MCF 10A (cell line): ENCODE measurements around the gene PSMG3. TPM values are rescaled to one million over a fixed set of nuclear protein-coding genes. Genes with fewer than 3 reads are reported as not detected.
A peak's percentile ranks its signal among the peaks of the same experiment; 100 is the strongest.

Experiments
- BruUV-seq: library from RNA; stranded (reverse); fragments of 400-500 nt; replicated peaks from 2 replicates; lab custom pipeline; 2021; lab: Mats Ljungman, UMichigan
- CTCF ChIA-PET: fragments of 300-600 bp; sonication (Branson Sonifier 250); formaldehyde crosslinking; extraction: SDS; loops from one replicate; lab custom pipeline; 2021; ENCODE audit warnings: antibody characterized with exemption, inconsistent platforms; lab: Yijun Ruan, JAX
- POLR2A ChIA-PET: fragments of 300-600, 350-650 bp; sonication (Branson Sonifier 250); formaldehyde crosslinking; extraction: SDS; loops from one replicate; lab custom pipeline; 2020; ENCODE audit warnings: antibody characterized with exemption, inconsistent platforms; lab: Yijun Ruan, JAX
- DNase-seq: peaks from one replicate; pipeline ENCODE4 v3.0.0-alpha.2; 2018; ENCODE audit not compliant: unreplicated experiment
- H3K27ac Mint-ChIP-seq: one replicate; pipeline ENCODE4 v1.8.0; 2022; ENCODE audit warnings: mild to moderate bottlenecking, low read depth, mixed read lengths; ENCODE audit not compliant: unreplicated experiment
- H3K27me3 Mint-ChIP-seq: one replicate; pipeline ENCODE4 v1.8.0; 2022; ENCODE audit warnings: mixed read lengths; ENCODE audit not compliant: insufficient read depth, unreplicated experiment
- H3K36me3 Mint-ChIP-seq: one replicate; pipeline ENCODE4 v1.8.0; 2022; ENCODE audit warnings: mild to moderate bottlenecking, moderate library complexity, mixed read lengths; ENCODE audit not compliant: insufficient read depth, unreplicated experiment
- H3K4me1 Mint-ChIP-seq: one replicate; pipeline ENCODE4 v1.8.0; 2022; ENCODE audit warnings: mixed read lengths; ENCODE audit not compliant: insufficient read depth, unreplicated experiment
- H3K4me3 Mint-ChIP-seq: one replicate; pipeline ENCODE4 v1.8.0; 2022; ENCODE audit warnings: mild to moderate bottlenecking, moderate library complexity, mixed read lengths; ENCODE audit not compliant: unreplicated experiment
- H3K9me3 Mint-ChIP-seq: one replicate; pipeline ENCODE4 v1.8.0; 2022; ENCODE audit warnings: mixed read lengths; ENCODE audit not compliant: unreplicated experiment
- CTCF ChIP-seq: fragments of 200-600 bp; IDR thresholded peaks from one replicate; pipeline ENCODE4 v1.8.0; 2022; ENCODE audit warnings: antibody characterized with exemption, mild to moderate bottlenecking; ENCODE audit not compliant: unreplicated experiment
- intact Hi-C: fragments of 100-400 bp; cut with micrococcal nuclease; formaldehyde crosslinking; loops from 2 replicates; pipeline ENCODE4 v1.14.1; 2022
- total RNA-seq: library from RNA; stranded (reverse); gene quantifications from 2 replicates; pipeline ENCODE4 v1.2.3, GENCODE V29; 2022

PSMG3 gene
- total RNA-seq, 1 experiment from 2014 or later, result 42.1 TPM

DNA sequence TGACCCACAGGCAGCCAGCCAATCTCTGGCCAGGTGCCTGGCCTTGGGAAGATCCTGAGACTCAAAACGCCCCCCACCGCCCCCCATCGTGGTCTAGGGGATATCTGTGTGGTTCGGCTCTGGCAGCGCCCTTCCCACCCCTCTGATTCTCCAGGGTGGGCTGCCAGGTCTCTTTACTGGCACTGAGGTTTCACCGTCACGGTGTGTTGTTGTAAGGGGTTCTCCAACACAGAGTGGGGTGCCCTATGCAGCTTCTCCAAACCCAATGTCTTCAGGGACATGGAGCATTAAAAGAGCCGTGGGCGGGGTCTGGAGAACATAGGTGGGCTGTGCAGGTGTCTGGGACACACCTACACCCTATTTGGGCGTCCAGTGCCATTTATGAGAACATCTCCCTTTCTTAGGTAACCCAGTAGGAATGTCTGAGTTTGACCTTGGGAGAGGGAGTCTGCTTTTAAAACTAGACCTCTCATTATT, 37.8 kb downstream of the PSMG3 start:
- peak; percentile 39 for DNase-seq
- Mint-ChIP-seq H3K27me3 (no peaks in the 10 kb centered on the region), H3K4me3 (peak overlapping the region; percentile 81), H3K9me3 (no peaks in the 10 kb centered on the region), H3K27ac (peak overlapping the region; percentile 86), H3K36me3 (peaks cover 16% of the 10 kb centered on the region), H3K4me1 (peaks cover 12% of the 10 kb centered on the region)
- TF ChIP-seq CTCF, result no peak
- no TSS peak for BruUV-seq
- CTCF ChIA-PET, result interaction anchor here (0.6 to 4.8 kb wide), 2 partner anchors 9 to 24 kb away, joined by 3 to 32 read pairs; partner anchors contain the start of gene TMEM184A
- intact Hi-C loops, result loop anchor here (1.0 kb wide), 2 partner anchors 24 to 28 kb away; partner anchors contain the start of genes INTS1 and TMEM184A
- POLR2A ChIA-PET, result interaction anchor here (0.7 to 7.8 kb wide), 14 partner anchors 10 to 822 kb away, joined by 3 to 118 read pairs (median 4); partner anchors contain the start of genes EIF3B, INTS1, PSMG3 and SUN1

- POLR2A ChIA-PET, result interaction anchor here (0.6 to 7.8 kb wide), 15 partner anchors 10 to 823 kb away, joined by 3 to 118 read pairs (median 4); partner anchors contain the start of genes EIF3B, INTS1, PSMG3 and SUN1
- CTCF ChIA-PET, result interaction anchor here (0.6 to 4.8 kb wide), 3 partner anchors 9 to 55 kb away, joined by 3 to 32 read pairs (median 3); partner anchors contain the start of gene TMEM184A
- peak; percentile 41 for DNase-seq
- H3K4me3 Mint-ChIP-seq, result peak overlapping the region; percentile 81
- H3K4me1 Mint-ChIP-seq, result peaks cover 17% of the 10 kb centered on the region
- H3K27me3 Mint-ChIP-seq, result no peaks in the 10 kb centered on the region
- peak overlapping the region; percentile 86 for H3K27ac Mint-ChIP-seq
- H3K9me3 Mint-ChIP-seq, result no peaks in the 10 kb centered on the region
- intact Hi-C loops, result no loop called here
- no peak for TF ChIP-seq CTCF
- peaks cover 11% of the 10 kb centered on the region for H3K36me3 Mint-ChIP-seq
- no TSS peak for BruUV-seq
Observed at GRCh38 chr7:1531263-1531978, 38.4 kb downstream of the PSMG3 start.

DNA sequence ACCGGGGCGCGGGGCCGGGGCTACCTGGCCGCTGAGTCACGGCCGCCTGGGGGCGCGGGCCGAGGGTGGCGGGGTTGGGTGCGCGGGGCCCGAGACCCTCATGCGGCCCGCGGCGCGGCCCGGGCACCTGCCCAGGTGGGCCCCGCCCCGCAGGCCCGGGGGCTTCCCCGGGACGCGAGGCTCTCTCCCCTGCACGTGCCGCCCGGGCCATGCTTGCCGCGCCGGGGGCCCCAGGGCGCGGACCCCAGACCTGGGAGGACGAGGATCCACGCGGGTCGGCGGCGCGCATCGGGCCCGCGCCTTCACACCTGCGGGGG, 38.9 kb downstream of the PSMG3 start:
- ChIA-PET POLR2A (interaction anchor here (0.6 to 7.8 kb wide), 7 partner anchors 18 to 824 kb away, joined by 4 to 118 read pairs (median 14); partner anchors contain the start of genes EIF3B, INTS1 and TMEM184A), CTCF (interaction anchor here (0.7 kb wide), 1 partner anchor 54 kb away, joined by 3 read pairs; no protein-coding TSS in a partner anchor)
- H3K4me1 Mint-ChIP-seq, result peaks cover 21% of the 10 kb centered on the region
- TF ChIP-seq CTCF, result no peak
- intact Hi-C loops, result no loop called here
- H3K9me3 Mint-ChIP-seq, result no peaks in the 10 kb centered on the region
- BruUV-seq, result no TSS peak
- no peak overlapping the region for H3K27ac Mint-ChIP-seq
- no peaks in the 10 kb centered on the region for H3K27me3 Mint-ChIP-seq
- peak overlapping the region; percentile 81 for H3K4me3 Mint-ChIP-seq
- peaks cover 6% of the 10 kb centered on the region for H3K36me3 Mint-ChIP-seq
- DNase-seq, result no peak
